ENCODE data around the gene C14orf119. TPM values are rescaled to one million over a fixed set of nuclear protein-coding genes. Genes with fewer than 3 reads are reported as not detected.
"Not testable (repeated sequence)": the region's sequence is repeated elsewhere in the genome, so short reads cannot be mapped to it uniquely, and the experiment has no call there.

C14orf119 gene
- total and polyA plus RNA-seq, 4 experiments from 2014 or later = 49.7 to 147 (median 67.1) TPM

DNA sequence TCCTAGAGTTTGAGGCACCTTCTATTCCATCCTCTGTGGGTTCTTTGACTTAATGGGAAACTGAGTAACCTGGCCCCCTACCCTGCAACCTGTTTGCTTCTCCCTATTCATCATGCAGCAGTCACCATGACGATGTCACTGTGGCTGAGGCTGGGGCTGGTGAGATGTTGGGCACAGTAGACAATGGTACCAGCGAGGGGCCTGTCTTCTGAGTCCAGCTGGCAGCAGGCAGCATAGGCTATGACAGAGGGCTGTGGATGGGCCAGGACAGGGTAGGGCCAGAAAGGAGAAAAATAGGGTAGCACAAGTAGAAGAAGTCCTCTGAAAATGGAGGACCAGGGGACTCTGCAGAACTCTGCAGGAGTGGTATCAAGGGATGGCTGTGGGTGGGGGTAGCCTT, 7.5 kb downstream of the C14orf119 start:
- ChIA-PET POLR2A (ENCODE audit: partially characterized antibody) (interaction anchor here (0.6 kb wide), 1 partner anchor 1169 kb away, joined by 3 read pairs; no protein-coding TSS in a partner anchor), CTCF (ENCODE audit: partially characterized antibody) (interaction anchor here (0.7 to 1.0 kb wide), 2 partner anchors 10 to 18 kb away, joined by 3 read pairs; no protein-coding TSS in a partner anchor)
- Mint-ChIP-seq H3K36me3 (peaks cover 9 to 16% of the 10 kb centered on the region in 2 donors), H3K4me1 (peaks cover 0 to 6% (median 5%) of the 10 kb centered on the region in 4 donors), H3K4me3 (no peak overlapping the region), H3K27me3 (no peaks in the 10 kb centered on the region), H3K27ac (no peak overlapping the region), H3K9me3 (no peaks in the 10 kb centered on the region)
- H3K27ac ChIP-seq (ENCODE audit: low read depth, low read length) = no peak overlapping the region
- peaks cover 12% of the 10 kb centered on the region for H3K36me3 ChIP-seq (ENCODE audit: insufficient read depth, low read length)
- no peak overlapping the region for H3K4me3 ChIP-seq (ENCODE audit: low read length in 2 of 2)
- DNase-seq = no peak
- peaks cover 6% of the 10 kb centered on the region for H3K4me1 ChIP-seq (ENCODE audit: insufficient read depth, low read length)
- H3K9me3 ChIP-seq (ENCODE audit: control insufficient read depth in 1 of 2, low read length in 2 of 2) = no peaks in the 10 kb centered on the region
- intact Hi-C loops (cut with micrococcal nuclease) = no loop called here
- no peaks in the 10 kb centered on the region for H3K27me3 ChIP-seq (ENCODE audit: insufficient read depth, low read length)

DNA sequence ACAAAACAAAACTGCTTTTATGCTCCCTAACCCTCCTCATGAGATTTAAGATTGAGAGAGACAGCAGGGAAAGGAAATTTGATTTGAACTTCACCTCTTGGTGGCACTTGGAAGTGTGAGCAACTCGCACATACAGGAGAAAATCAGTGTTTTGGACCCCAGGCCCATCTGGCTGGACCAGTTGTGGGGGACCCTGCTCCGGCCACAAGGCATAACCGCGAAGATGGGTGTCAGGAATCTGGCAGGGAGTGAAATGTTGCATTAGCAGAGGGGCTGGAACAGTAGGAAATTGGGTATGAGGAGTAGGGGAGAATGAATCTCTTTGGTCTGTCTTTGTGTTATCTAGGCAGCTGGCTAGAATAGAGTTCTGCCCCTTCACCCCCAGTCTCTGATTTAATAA, 8.3 kb downstream of the C14orf119 start:
- Mint-ChIP-seq H3K27ac (no peak overlapping the region), H3K27me3 (no peaks in the 10 kb centered on the region), H3K9me3 (no peaks in the 10 kb centered on the region), H3K4me1 (peaks cover 0 to 5% (median 2%) of the 10 kb centered on the region in 4 donors), H3K4me3 (no peak overlapping the region), H3K36me3 (peaks cover 7 to 10% of the 10 kb centered on the region in 2 donors)
- intact Hi-C loops (cut with micrococcal nuclease) = no loop called here
- H3K4me3 ChIP-seq (ENCODE audit: low read length in 2 of 2) = no peak overlapping the region
- CTCF ChIA-PET (ENCODE audit: partially characterized antibody) = interaction anchor here (1.0 kb wide), 1 partner anchor 17 kb away, joined by 3 read pairs; no protein-coding TSS in a partner anchor
- DNase-seq = no peak
- no peaks in the 10 kb centered on the region for H3K27me3 ChIP-seq (ENCODE audit: insufficient read depth, low read length)
- H3K27ac ChIP-seq (ENCODE audit: low read depth, low read length) = no peak overlapping the region
- H3K36me3 ChIP-seq (ENCODE audit: insufficient read depth, low read length) = peaks cover 4% of the 10 kb centered on the region
- no peaks in the 10 kb centered on the region for H3K4me1 ChIP-seq (ENCODE audit: insufficient read depth, low read length)
- POLR2A ChIA-PET (ENCODE audit: partially characterized antibody) = no interaction called here
- H3K9me3 ChIP-seq (ENCODE audit: control insufficient read depth in 1 of 2, low read length in 2 of 2) = no peaks in the 10 kb centered on the region

DNA sequence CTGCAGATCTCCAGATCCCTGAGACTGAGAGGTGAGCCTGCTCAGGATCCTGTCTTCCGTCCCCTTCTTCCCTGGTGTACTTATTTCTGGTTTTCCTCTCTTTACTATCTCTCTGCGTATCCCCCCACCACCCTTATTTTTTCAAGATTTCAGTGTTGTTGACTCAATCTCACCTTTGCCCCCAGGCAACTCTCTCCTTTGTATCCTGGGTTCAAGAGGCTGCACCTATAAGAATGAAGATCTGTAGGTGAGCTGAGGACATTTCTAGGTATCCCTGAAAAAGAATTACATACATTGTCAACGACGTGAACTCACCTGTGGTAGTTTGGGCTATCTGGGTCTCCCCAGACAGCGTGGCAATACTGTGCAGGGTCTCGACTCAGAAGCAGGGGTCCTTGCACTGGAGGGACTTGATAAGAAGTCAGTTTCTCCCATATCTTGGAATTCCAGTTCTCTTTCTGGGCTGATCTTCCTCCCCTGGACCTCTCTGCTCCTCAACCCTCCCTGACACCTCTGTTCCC, 8.8 kb downstream of the C14orf119 start:
- no peak overlapping the region for H3K27ac ChIP-seq (ENCODE audit: low read depth, low read length)
- no peak for DNase-seq
- Mint-ChIP-seq H3K9me3 (no peaks in the 10 kb centered on the region), H3K27me3 (no peaks in the 10 kb centered on the region), H3K4me3 (no peak overlapping the region), H3K36me3 (peaks cover 5 to 8% of the 10 kb centered on the region in 2 donors), H3K27ac (no peak overlapping the region), H3K4me1 (peaks cover 0 to 5% (median 2%) of the 10 kb centered on the region in 4 donors)
- H3K36me3 ChIP-seq (ENCODE audit: insufficient read depth, low read length) = no peaks in the 10 kb centered on the region
- H3K4me1 ChIP-seq (ENCODE audit: insufficient read depth, low read length) = no peaks in the 10 kb centered on the region
- no peak overlapping the region for H3K4me3 ChIP-seq (ENCODE audit: low read length in 2 of 2)
- intact Hi-C loops (cut with micrococcal nuclease) = no loop called here
- H3K9me3 ChIP-seq (ENCODE audit: control insufficient read depth in 1 of 2, low read length in 2 of 2) = no peaks in the 10 kb centered on the region
- H3K27me3 ChIP-seq (ENCODE audit: insufficient read depth, low read length) = no peaks in the 10 kb centered on the region
- POLR2A ChIA-PET (ENCODE audit: partially characterized antibody) = no interaction called here
- CTCF ChIA-PET (ENCODE audit: partially characterized antibody) = interaction anchor here (1.0 kb wide), 1 partner anchor 17 kb away, joined by 3 read pairs; no protein-coding TSS in a partner anchor

DNA sequence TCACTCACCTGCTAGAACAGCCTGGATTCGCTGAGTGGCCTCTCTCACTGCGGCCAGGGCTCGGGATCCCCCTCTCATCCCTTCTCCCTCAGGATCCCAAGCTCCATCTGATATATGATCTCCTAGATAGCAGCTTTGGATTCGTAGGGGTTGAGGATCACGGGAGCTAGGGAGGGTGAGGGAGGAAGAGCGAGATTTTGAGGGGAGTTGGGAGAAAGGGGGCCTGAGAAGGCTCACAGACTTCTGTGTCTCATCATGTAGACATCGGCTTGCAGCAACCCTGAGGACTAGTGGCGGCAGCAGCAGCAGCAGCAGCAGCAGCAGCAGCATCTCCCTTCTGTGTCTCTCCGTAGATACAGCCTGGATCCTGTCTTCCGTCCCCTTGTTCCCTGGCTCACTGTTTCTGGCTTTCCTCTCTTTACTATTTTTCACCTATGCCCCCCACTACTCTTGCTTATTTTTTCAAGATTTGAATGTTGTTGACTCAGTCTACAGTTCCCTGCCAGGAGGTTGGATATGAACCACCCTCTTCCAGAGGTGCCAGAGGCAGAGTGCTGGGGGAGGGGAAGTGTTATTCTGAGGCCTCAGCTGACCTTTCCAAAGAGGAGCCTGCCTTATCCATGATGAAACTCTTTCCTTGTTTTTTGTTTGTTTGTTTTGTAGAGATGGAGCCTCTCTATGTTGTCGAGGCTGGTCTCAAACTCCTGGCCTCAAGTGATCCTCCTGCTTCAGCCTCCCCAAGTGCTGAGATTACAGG, 9.5 kb downstream of the C14orf119 start, which contains the start of gene CIROP:
TSS of gene CIROP (minus strand) at position 399 of the 757 bp plus-strand sequence. CDS start at position 330, 69 bp downstream.
- CTCF ChIA-PET (ENCODE audit: partially characterized antibody) = no interaction called here
- peaks cover 0 to 4% of the 10 kb centered on the region in 2 donors for H3K36me3 Mint-ChIP-seq
- no peaks in the 10 kb centered on the region for H3K27me3 ChIP-seq (ENCODE audit: insufficient read depth, low read length)
- H3K27ac Mint-ChIP-seq = peak within 1 kb of the TSS in 2 of 7 donors; percentile 4 to 24
- no peak for DNase-seq
- H3K4me3 Mint-ChIP-seq = no peak within 1 kb of the TSS
- no peaks in the 10 kb centered on the region for H3K4me1 ChIP-seq (ENCODE audit: insufficient read depth, low read length)
- POLR2A ChIA-PET (ENCODE audit: partially characterized antibody) = no interaction called here
- H3K27me3 Mint-ChIP-seq = no peaks in the 10 kb centered on the region
- H3K9me3 ChIP-seq (ENCODE audit: control insufficient read depth in 1 of 2, low read length in 2 of 2) = no peaks in the 10 kb centered on the region
- peaks cover 0 to 5% (median under 1%) of the 10 kb centered on the region in 4 donors for H3K4me1 Mint-ChIP-seq
- no peaks in the 10 kb centered on the region for H3K36me3 ChIP-seq (ENCODE audit: insufficient read depth, low read length)
- no peaks in the 10 kb centered on the region for H3K9me3 Mint-ChIP-seq
- H3K4me3 ChIP-seq (ENCODE audit: low read length in 2 of 2) = no peak within 1 kb of the TSS
- intact Hi-C loops (cut with micrococcal nuclease) = no loop called here
- no peak within 1 kb of the TSS for H3K27ac ChIP-seq (ENCODE audit: low read depth, low read length)

DNA sequence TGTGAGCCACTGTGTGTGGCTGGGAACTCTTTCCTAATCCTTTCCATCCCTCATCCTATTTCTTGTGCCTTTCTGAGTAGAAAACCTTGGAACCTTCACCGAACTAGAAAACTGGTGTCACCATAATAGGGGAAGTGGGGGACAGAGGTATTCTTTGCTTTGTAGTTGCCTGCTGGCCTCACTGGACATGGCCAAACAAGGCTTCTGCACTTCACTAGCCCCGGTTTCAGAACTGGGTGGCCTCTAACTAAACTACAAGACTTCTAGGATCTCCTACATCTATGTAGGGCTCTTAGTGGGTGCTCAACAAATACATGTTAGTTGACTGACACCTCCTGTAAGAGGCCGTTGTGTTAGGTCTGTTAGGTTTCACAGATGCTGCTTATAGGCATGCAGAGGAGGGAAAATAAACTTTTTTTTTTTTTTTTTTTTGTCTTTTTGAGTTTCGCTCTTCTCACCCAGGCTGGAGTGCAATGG, 10.1 kb downstream of the C14orf119 start:
- H3K27me3 ChIP-seq (ENCODE audit: insufficient read depth, low read length) = no peaks in the 10 kb centered on the region
- CTCF ChIA-PET (ENCODE audit: partially characterized antibody) = no interaction called here
- Mint-ChIP-seq H3K27me3 (no peaks in the 10 kb centered on the region), H3K9me3 (no peaks in the 10 kb centered on the region), H3K36me3 (peaks cover 0 to 3% of the 10 kb centered on the region in 2 donors), H3K4me1 (peaks cover 0 to under 1% (median 0%) of the 10 kb centered on the region in 4 donors), H3K27ac (peak overlapping the region in 1 of 7 donors; percentile 4), H3K4me3 (no peak overlapping the region)
- no peaks in the 10 kb centered on the region for H3K9me3 ChIP-seq (ENCODE audit: control insufficient read depth in 1 of 2, low read length in 2 of 2)
- POLR2A ChIA-PET (ENCODE audit: partially characterized antibody) = no interaction called here
- H3K36me3 ChIP-seq (ENCODE audit: insufficient read depth, low read length) = no peaks in the 10 kb centered on the region
- intact Hi-C loops (cut with micrococcal nuclease) = no loop called here
- no peak for DNase-seq
- H3K27ac ChIP-seq (ENCODE audit: low read depth, low read length) = no peak overlapping the region
- no peak overlapping the region for H3K4me3 ChIP-seq (ENCODE audit: low read length in 2 of 2)
- no peaks in the 10 kb centered on the region for H3K4me1 ChIP-seq (ENCODE audit: insufficient read depth, low read length)

DNA sequence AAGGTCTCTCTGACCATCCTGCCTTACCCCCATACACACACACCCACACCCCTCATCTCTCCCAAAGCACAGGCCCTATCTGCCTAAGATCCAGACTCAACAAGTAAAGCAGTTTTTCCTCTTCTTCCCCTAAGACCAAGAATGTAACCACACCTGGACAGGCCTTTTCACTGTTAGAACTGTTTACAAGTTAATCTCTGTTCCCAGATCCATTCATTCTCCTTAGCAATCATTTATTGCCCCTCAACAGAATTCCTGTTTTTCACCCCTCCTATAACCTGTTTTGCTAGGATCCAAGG, 11.4 kb downstream of the C14orf119 start:
- Mint-ChIP-seq H3K27ac (no peak overlapping the region), H3K4me1 (no peaks in the 10 kb centered on the region), H3K36me3 (no peaks in the 10 kb centered on the region), H3K4me3 (no peak overlapping the region), H3K27me3 (no peaks in the 10 kb centered on the region), H3K9me3 (no peaks in the 10 kb centered on the region)
- intact Hi-C loops (cut with micrococcal nuclease) = no loop called here
- POLR2A ChIA-PET (ENCODE audit: partially characterized antibody) = no interaction called here
- no peaks in the 10 kb centered on the region for H3K9me3 ChIP-seq (ENCODE audit: control insufficient read depth in 1 of 2, low read length in 2 of 2)
- no peaks in the 10 kb centered on the region for H3K4me1 ChIP-seq (ENCODE audit: insufficient read depth, low read length)
- H3K36me3 ChIP-seq (ENCODE audit: insufficient read depth, low read length) = no peaks in the 10 kb centered on the region
- DNase-seq = no peak
- CTCF ChIA-PET (ENCODE audit: partially characterized antibody) = no interaction called here
- no peak overlapping the region for H3K4me3 ChIP-seq (ENCODE audit: low read length in 2 of 2)
- no peak overlapping the region for H3K27ac ChIP-seq (ENCODE audit: low read depth, low read length)
- H3K27me3 ChIP-seq (ENCODE audit: insufficient read depth, low read length) = no peaks in the 10 kb centered on the region

DNA sequence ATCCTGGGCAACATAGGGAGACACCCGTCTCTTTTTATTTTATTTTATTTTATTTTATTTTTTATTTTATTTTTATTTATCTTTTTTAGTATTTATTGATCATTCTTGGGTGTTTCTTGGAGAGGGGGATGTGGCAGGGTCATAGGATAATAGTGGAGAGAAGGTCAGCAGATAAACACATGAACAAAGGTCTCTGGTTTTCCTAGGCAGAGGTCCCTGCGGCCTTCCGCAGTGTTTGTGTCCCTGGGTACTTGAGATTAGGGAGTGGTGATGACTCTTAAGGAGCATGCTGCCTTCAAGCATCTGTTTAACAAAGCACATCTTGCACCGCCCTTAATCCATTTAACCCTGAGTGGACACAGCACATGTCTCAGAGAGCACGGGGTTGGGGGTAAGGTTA, 12.3 kb downstream of the C14orf119 start:
- CTCF ChIA-PET (ENCODE audit: partially characterized antibody); H3K27ac Mint-ChIP-seq; POLR2A ChIA-PET (ENCODE audit: partially characterized antibody); H3K4me3 ChIP-seq (ENCODE audit: low read length in 2 of 2); H3K4me1 ChIP-seq (ENCODE audit: insufficient read depth, low read length); H3K36me3 ChIP-seq (ENCODE audit: insufficient read depth, low read length); H3K27me3 ChIP-seq (ENCODE audit: insufficient read depth, low read length); H3K27me3 Mint-ChIP-seq; H3K27ac ChIP-seq (ENCODE audit: low read depth, low read length); H3K4me3 Mint-ChIP-seq; intact Hi-C loops (cut with micrococcal nuclease); H3K9me3 ChIP-seq (ENCODE audit: control insufficient read depth in 1 of 2, low read length in 2 of 2); H3K4me1 Mint-ChIP-seq; H3K36me3 Mint-ChIP-seq; DNase-seq; H3K9me3 Mint-ChIP-seq: not testable (repeated sequence)

All from CD4-positive, alpha-beta memory T cell (primary cell).